Muscle of leg (tissue), 11 donors: ENCODE measurements around the gene KIAA2012. TPM values are rescaled to one million over a fixed set of nuclear protein-coding genes. Genes with fewer than 3 reads are reported as not detected.
A peak's percentile ranks its signal among the peaks of the same experiment; 100 is the strongest.

Experiments
- DNase-seq: peaks from one replicate; pipeline ENCODE4 v3.0.0; 2013
- H3K27ac ChIP-seq: one replicate; pipeline ENCODE4 v1.5.1; 2013; ENCODE audit warnings: mild to moderate bottlenecking, low read length, control low read depth
- H3K27me3 ChIP-seq: one replicate; pipeline ENCODE4 v1.6.1; 2013; ENCODE audit warnings: low read length; ENCODE audit not compliant: control insufficient read depth, insufficient read depth
- H3K36me3 ChIP-seq: one replicate; pipeline ENCODE4 v1.6.1; 2013; ENCODE audit warnings: low read length; ENCODE audit not compliant: control insufficient read depth, insufficient read depth
- H3K4me1 ChIP-seq: one replicate; pipeline ENCODE4 v1.6.1; 2013; ENCODE audit warnings: low read length; ENCODE audit not compliant: control insufficient read depth, insufficient read depth
- H3K4me3 ChIP-seq: one replicate; pipeline ENCODE4 v1.5.1; 2013; ENCODE audit warnings: low read length, control low read depth
- H3K9me3 ChIP-seq: replicated peaks from 2 replicates; pipeline ENCODE4 v1.6.1; 2013; ENCODE audit warnings: low read depth, low read length; ENCODE audit not compliant: control insufficient read depth
- WGBS: methylation state at CpG from one replicate; pipeline ENCODE4 v1.1.5; 2013; ENCODE audit warnings: missing lambda C conversion rate; ENCODE audit not compliant: insufficient coverage; 5-methylcytosine and 5-hydroxymethylcytosine counted together
- polyA plus RNA-seq, 8 donors: library from polyadenylated mRNA; unstranded; fragments of 120-200 nt; gene quantifications; one replicate each; pipeline versions ENCODE4 v1.2.1 to v1.2.3, GENCODE V29; 2013; ENCODE audit warnings: inconsistent platforms in 1 of 8, low replicate concordance in 1 of 8; ENCODE audit not compliant: insufficient read length in 8 of 8, insufficient read depth in 1 of 8
- total RNA-seq: library from RNA; stranded (reverse); fragments of 120-200 nt; gene quantifications from one replicate; pipeline ENCODE4 v1.2.4, GENCODE V29; 2013

The KIAA2012 gene
- total and polyA plus RNA-seq, 9 donors: 0.14 to 0.75 (median 0.22) TPM

DNA sequence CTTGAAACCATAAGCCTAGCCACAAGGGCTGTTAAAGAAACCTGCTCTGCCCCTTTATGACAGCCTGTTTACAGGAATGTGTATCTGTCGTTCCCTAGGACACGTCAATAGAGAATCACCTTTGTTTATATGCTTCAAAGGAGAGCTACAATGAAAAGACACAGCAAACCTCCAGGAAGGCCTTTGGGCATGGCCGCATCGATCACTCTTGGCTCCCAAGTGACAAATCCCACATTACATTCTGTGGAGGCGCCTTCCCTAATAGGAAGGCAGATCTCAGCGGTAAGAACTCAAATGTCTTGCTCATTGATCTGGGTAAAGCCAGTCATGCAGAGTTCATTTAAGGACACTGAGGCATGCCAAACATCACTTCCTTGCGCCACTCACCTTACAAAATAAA, 26.5 kb downstream of the KIAA2012 start:
- H3K27ac ChIP-seq: no peak overlapping the region
- H3K36me3 ChIP-seq: no peaks in the 10 kb centered on the region
- 61% methylated on average over 7 of the region's 7 CpGs for WGBS
- no peaks in the 10 kb centered on the region for H3K9me3 ChIP-seq
- DNase-seq: no peak
- no peaks in the 10 kb centered on the region for H3K27me3 ChIP-seq
- H3K4me3 ChIP-seq: no peak overlapping the region
- H3K4me1 ChIP-seq: no peaks in the 10 kb centered on the region

GRCh38 chr2:202100176-202100575, 27.1 kb downstream of the KIAA2012 start:
- WGBS: 90% methylated on average over 2 of the region's 4 CpGs
- no peaks in the 10 kb centered on the region for H3K36me3 ChIP-seq
- no peak overlapping the region for H3K4me3 ChIP-seq
- H3K9me3 ChIP-seq: no peaks in the 10 kb centered on the region
- no peak overlapping the region for H3K27ac ChIP-seq
- no peak for DNase-seq
- no peaks in the 10 kb centered on the region for H3K4me1 ChIP-seq
- no peaks in the 10 kb centered on the region for H3K27me3 ChIP-seq

DNA sequence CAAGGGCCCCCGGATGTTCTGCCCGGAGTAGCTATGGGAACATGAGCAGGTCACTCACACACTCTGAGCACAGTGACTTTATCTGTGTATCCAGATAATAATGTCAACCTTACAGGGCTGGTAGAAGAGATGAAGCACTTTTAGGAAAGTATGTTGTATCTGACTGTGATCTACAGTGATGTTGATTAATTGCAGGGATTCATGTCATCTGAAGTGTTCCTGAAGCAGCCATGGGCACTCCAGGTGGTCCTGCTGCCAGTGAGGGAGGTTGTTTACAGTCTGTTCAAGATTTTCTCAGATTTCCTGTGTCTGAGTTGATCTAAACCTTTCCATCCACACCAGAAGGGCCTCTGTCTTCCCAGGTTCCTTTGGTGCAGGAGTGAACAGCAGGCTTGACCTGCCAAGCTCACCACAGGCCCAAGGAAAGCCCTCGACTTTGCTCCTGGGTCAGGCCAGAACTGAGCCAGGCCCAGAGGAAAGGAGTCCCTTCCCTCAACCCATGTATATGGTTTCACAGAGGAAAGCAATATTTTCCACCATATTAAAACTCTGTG, 28.0 kb downstream of the KIAA2012 start:
- Histone ChIP-seq H3K4me1 (no peaks in the 10 kb centered on the region), H3K27ac (no peak overlapping the region), H3K4me3 (no peak overlapping the region), H3K36me3 (no peaks in the 10 kb centered on the region), H3K27me3 (no peaks in the 10 kb centered on the region), H3K9me3 (no peaks in the 10 kb centered on the region)
- DNase-seq: no peak
- no CpG with 5 or more reads among the region's 3 CpGs for WGBS

DNA sequence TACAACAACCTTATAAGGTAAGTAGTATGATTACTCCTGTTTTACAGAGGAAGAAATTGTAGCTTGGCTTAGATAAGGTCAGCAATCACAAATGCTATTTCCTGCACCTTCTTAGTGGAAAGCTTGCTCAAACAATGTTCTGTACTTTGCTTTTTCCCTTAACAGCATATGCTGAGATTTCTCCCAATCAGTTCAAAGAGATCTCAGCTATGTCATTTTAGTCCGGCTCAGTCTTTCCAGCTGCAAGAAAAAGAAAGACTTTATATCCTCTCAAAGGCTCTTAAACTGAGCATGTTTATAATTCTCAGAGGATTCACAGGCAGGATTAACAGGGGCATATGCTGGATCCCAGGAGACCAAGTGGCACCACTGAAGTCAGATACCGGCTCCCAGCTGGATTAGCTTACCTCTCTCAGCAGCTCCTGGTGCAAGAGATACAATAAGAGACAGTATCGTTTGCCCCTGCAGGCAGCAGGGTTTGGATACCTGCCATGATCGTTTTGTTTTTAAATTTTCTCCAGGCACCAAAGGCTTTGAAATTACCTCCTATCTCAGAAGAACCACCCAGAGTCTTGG, 29.5 kb downstream of the KIAA2012 start:
- whole genome bisulfite sequencing: 40% methylated on average over 2 of the region's 4 CpGs
- H3K9me3 ChIP-seq: no peaks in the 10 kb centered on the region
- no peaks in the 10 kb centered on the region for H3K36me3 ChIP-seq
- no peak overlapping the region for H3K27ac ChIP-seq
- no peaks in the 10 kb centered on the region for H3K4me1 ChIP-seq
- no peak for DNase-seq
- H3K27me3 ChIP-seq: no peaks in the 10 kb centered on the region
- H3K4me3 ChIP-seq: no peak overlapping the region

- Histone ChIP-seq H3K4me3 (no peak overlapping the region), H3K4me1 (peaks cover 3% of the 10 kb centered on the region), H3K27ac (no peak overlapping the region), H3K27me3 (no peaks in the 10 kb centered on the region), H3K36me3 (no peaks in the 10 kb centered on the region), H3K9me3 (no peaks in the 10 kb centered on the region)
- WGBS: 80% methylated on average over 1 of the region's 2 CpGs
- no peak for DNase-seq
These were observed 31.3 kb downstream of the KIAA2012 start for GRCh38 chr2:202104286-202104870.

- no peaks in the 10 kb centered on the region for H3K27me3 ChIP-seq
- H3K4me3 ChIP-seq: no peak overlapping the region
- no peaks in the 10 kb centered on the region for H3K36me3 ChIP-seq
- peaks cover 9% of the 10 kb centered on the region for H3K4me1 ChIP-seq
- no peaks in the 10 kb centered on the region for H3K9me3 ChIP-seq
- H3K27ac ChIP-seq: no peak overlapping the region
- no peak for DNase-seq
These were observed 32.0 kb downstream of the KIAA2012 start for GRCh38 chr2:202105025-202105424.

- no peaks in the 10 kb centered on the region for H3K9me3 ChIP-seq
- 100% methylated on average over 1 of the region's 3 CpGs for WGBS
- no peaks in the 10 kb centered on the region for H3K36me3 ChIP-seq
- no peak for DNase-seq
- no peaks in the 10 kb centered on the region for H3K27me3 ChIP-seq
- no peak overlapping the region for H3K27ac ChIP-seq
- H3K4me3 ChIP-seq: no peak overlapping the region
- peaks cover 28% of the 10 kb centered on the region for H3K4me1 ChIP-seq
These were observed 35.3 kb downstream of the KIAA2012 start for GRCh38 chr2:202108345-202108744.

GRCh38 chr2:202109139-202109736, 36.2 kb downstream of the KIAA2012 start:
- no peak for DNase-seq
- Histone ChIP-seq H3K4me1 (peaks cover 37% of the 10 kb centered on the region), H3K36me3 (no peaks in the 10 kb centered on the region), H3K27me3 (no peaks in the 10 kb centered on the region), H3K4me3 (no peak overlapping the region), H3K27ac (no peak overlapping the region), H3K9me3 (no peaks in the 10 kb centered on the region)
- WGBS: no CpG with 5 or more reads among the region's 6 CpGs

DNA sequence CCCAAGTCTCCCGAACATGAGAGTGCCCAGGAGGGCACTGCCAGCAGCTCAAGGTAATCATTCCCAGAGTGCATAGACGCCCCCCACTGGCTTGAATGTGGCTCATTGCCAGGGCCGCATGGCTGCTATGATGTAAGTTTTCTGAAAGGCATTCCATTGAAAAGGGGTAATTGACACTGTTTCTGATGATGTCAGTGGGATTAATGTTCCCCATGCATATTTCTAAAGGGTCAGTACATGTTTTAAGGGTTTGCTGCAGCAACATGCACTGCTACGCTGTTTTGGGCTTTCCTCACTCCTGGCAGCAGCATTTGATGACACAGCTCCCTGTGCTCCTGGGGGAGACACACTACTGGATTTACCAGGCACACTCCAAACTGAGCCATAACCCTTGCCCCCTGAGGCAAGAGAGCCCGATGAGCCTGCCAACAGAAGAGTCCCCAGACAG, 36.7 kb downstream of the KIAA2012 start:
- no peaks in the 10 kb centered on the region for H3K36me3 ChIP-seq
- WGBS: 29% methylated on average over 2 of the region's 5 CpGs
- H3K27ac ChIP-seq: no peak overlapping the region
- H3K4me1 ChIP-seq: peaks cover 39% of the 10 kb centered on the region
- H3K9me3 ChIP-seq: no peaks in the 10 kb centered on the region
- peak; percentile 65 for DNase-seq
- no peaks in the 10 kb centered on the region for H3K27me3 ChIP-seq
- H3K4me3 ChIP-seq: no peak overlapping the region

DNA sequence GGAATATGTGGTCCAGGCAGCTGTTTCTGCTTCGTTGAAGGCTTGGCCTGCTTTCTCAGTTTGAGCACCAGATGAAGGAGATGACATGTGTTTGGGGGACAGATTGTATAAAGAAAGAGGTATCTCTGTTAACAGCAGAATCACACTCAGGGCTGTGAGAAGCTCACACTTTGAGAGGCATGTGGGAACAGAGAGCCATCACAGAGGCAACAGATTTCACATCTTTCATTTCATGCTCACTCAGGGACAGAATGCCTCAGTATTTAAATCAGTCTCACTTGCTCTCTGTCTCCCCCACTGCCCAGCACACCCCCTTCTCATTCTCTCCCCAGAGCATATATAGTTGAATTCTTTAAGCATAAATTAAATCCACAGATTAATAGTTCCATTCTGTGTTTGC, 37.4 kb downstream of the KIAA2012 start:
- Histone ChIP-seq H3K4me1 (peaks cover 42% of the 10 kb centered on the region), H3K9me3 (no peaks in the 10 kb centered on the region), H3K27me3 (no peaks in the 10 kb centered on the region), H3K27ac (no peak overlapping the region), H3K36me3 (no peaks in the 10 kb centered on the region), H3K4me3 (no peak overlapping the region)
- DNase-seq: no peak
- 0% methylated on average over 1 of the region's 1 CpG for WGBS
